Measurements from ENCODE around the gene SOAT2.
"Not testable (repeated sequence)": the region's sequence is repeated elsewhere in the genome, so short reads cannot be mapped to it uniquely, and the experiment has no call there.

SOAT2 gene

DNA sequence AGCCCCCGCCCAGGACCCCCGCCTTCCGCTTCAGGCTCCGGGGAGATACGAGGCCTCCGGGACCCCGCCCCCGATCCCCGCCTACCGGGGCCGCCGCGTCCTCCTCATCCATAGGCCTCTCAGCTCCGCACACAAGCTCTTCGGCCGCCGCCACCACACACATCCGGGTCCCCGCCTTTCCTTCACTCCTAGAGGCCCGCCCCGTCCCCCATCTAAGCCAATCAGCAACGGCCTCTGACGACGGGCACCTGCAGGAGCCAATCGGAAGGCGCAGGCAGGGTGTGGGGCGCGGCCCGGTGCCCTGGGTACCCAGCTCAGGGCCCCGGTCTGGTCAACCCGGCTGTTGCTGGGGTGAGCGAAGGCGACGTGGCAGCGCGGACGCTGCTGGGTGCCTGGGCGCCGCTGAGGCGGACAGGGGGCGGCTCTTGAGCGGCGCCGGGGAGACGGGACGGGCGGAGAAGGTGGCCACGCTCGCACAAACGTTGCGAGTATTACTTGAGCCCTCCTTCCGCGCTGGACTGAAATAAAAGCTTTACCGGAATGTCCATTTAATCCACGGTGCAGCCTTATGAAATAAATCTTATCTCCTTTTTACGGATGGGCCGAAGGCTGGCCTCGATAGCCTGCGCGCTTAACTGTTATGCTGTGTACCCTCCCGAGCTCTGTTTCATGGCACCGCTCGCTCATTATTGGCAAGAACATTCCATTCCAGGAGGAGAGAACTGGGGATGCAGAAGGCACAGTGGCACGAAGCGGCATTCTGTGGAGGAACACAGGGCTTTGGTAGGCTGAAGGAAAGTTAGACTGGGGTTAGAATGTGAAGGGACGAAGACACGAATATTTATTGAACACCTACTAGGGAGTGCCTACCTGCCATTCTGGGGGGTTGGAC is 23.8 kb upstream of the SOAT2 start, which contains the start of gene SPRYD3:
TSS of gene SPRYD3 (minus strand) at position 165 of the 892 bp plus-strand sequence. CDS start at position 108, 57 bp downstream.
- peak; percentile 91 to 96 (median 92) for DNase-seq (ENCODE audit: low read depth in 4 of 4, low spot score in 1 of 4)

DNA sequence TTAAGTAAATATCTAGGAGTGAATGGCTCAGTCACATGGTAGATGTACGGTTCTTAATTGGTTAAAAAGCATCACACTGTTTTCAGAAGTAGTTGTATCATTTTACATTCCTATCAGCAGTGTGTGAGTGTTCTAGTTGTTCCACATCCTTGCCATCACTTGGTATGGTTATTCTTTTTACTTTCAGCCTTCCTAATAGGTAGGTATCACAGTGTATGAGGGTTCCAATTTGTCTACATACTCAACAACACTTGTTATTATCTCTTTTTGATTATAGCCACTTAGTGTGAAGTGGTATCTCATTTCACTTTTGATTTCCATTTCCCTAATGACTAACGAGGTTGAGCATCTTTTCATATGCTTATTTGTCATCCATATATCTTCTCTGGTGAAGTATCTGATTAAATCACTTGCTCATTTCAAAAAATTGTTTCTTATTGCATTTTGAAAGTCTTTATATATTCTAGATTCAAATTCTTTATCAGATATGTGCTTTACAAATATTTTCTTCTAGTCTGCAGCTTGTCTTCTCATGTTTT is 20.6 kb upstream of the SOAT2 start:
- no peak for DNase-seq (ENCODE audit: low read depth in 4 of 4, low spot score in 1 of 4)

- DNase-seq (ENCODE audit: low read depth in 4 of 4, low spot score in 1 of 4) = no peak
These were observed 16.9 kb upstream of the SOAT2 start for GRCh38 chr12:53086361-53086760.

DNA sequence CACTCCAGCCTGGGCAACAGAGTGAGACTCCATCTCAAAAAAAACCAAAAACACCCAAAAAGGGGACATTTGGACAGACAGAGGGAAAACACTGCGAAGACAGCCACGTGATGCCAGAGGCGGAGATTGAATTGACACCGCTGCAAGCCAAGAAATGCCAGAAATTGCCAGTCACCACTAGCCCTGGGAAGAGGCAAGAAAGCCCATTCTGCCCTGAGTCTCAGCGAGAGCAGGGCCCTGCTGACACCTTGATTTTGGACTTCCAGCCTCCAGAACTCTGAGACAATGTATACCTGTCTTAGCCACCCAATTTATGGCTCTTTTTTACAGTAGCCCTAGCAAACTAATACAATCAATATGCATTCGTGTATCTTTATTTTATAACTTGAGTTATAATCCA is 13.2 kb upstream of the SOAT2 start:
- no peak for DNase-seq (ENCODE audit: low read depth in 4 of 4, low spot score in 1 of 4)

- DNase-seq (ENCODE audit: low read depth in 4 of 4, low spot score in 1 of 4) = no peak
These were observed 12.7 kb upstream of the SOAT2 start for GRCh38 chr12:53090554-53090953.

- DNase-seq (ENCODE audit: low read depth in 4 of 4, low spot score in 1 of 4) = no peak
These were observed 11.5 kb upstream of the SOAT2 start for GRCh38 chr12:53091756-53092155.

DNA sequence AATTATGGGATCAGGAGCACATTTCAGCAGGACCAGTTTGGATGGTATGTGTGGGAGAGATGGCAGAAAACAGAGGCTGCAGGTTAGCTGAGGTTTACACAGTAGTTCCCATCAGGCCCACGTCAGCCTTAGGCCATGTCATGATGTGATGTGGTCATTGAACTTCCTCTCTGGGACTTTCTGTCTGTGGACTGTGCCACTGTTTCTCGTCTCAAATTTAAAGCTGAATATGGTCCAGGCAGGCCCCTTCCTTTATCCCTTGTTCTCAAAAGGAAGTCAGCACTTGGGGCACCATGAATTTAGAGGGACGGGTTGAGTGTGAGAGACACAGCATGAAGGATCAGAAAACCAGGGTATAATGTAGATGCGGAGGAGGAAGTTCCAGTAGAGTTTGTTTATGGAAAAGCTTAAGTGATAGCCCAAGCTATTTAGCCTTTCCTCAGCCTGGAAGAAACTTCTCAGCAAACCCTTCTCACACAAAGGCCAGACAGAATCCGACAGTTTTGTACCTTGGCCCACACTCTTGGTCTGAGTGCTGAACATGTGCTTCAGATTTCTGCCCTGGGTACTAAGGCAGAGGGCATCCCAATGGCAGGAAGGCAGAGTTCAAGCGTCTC is 9.4 kb upstream of the SOAT2 start:
- DNase-seq (ENCODE audit: low read depth in 4 of 4, low spot score in 1 of 4) = no peak

GRCh38 chr12:53094394-53094787 is 8.9 kb upstream of the SOAT2 start:
- DNase-seq (ENCODE audit: low read depth in 4 of 4, low spot score in 1 of 4) = no peak

- DNase-seq (ENCODE audit: low read depth in 4 of 4, low spot score in 1 of 4) = not testable (repeated sequence)
These were observed 8.3 kb upstream of the SOAT2 start for GRCh38 chr12:53094796-53095595.

DNA sequence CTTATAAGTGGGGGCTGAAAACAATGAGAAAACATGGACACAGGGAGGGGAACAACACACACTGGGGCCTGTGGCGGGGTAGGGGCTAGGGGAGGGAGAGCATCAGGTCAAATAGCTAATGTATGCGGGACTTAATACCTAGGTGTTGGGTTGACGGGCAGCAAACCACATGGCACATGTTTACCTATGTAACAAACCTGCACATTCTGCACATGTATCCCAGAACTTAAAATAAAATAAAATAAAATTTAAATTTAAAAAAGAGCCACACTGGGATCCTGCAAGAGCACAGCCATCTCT is 7.7 kb upstream of the SOAT2 start:
- not testable (repeated sequence) for DNase-seq (ENCODE audit: low read depth in 4 of 4, low spot score in 1 of 4)

DNA sequence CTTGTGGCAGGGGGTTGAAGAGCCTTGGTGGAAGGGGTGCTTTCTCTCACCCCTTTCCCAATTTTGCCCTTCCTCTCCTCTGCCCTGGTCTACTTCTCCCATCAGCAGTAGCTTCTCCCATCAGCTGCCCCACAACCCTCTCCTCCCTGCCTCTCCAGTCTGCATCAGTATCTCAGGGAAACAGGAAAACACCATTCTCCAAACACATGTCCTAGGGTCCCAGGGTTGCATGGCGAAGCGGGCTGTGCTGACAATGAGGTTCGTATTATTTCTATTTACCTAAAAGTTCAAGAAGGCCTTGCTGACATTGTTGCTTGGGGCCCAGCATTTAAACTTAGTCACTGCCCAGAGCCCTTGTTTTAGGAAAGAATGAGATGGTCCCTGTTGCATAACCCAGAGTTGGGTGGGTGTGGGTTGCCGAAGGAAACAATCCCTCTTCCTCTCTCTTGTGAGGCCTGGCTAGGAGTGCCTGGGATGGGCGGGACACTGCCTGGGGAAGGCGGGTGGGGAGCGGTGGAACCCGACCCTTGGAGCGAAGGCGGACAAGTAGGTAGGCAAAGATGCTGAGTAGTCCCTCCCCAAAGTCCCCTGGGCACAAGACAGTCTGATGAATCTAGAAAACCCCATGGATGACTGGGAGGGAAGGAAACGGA is 7.1 kb upstream of the SOAT2 start:
- no peak for DNase-seq (ENCODE audit: low read depth in 4 of 4, low spot score in 1 of 4)

- no peak for DNase-seq (ENCODE audit: low read depth in 4 of 4, low spot score in 1 of 4)
These were observed 6.5 kb upstream of the SOAT2 start for GRCh38 chr12:53096759-53097158.

GRCh38 chr12:53097207-53097563 is 6.1 kb upstream of the SOAT2 start:
- DNase-seq (ENCODE audit: low read depth in 4 of 4, low spot score in 1 of 4) = no peak

DNA sequence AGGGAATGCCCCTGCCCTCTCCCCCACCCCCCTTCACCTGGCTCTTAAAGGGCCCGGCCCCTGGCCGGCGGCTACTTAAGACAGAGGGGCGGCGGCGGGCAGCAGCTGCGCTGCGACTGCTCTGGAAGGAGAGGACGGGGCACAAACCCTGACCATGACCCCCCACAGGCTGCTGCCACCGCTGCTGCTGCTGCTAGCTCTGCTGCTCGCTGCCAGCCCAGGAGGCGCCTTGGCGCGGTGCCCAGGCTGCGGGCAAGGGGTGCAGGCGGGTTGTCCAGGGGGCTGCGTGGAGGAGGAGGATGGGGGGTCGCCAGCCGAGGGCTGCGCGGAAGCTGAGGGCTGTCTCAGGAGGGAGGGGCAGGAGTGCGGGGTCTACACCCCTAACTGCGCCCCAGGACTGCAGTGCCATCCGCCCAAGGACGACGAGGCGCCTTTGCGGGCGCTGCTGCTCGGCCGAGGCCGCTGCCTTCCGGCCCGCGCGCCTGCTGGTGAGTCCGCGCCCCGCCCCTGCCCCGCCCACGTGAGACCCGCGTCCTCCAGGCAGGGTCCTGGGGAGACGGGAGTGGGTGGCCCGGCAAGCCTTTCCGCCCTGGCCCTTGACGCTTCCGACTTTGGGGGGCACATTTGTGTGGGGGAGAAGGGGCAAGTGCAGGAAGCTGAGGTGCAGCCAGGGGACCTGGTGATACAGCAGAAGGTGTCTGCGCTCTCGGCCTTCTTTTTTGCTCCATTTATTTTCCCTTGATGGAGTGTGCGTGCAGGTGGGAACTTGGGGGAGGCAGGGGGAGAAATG is 5.5 kb upstream of the SOAT2 start, which contains the start of gene IGFBP6:
TSS of gene IGFBP6 (plus strand) at position 104 of the 790 bp plus-strand sequence. CDS start at position 155, 51 bp downstream.
- peak in 2 of 4 experiments; percentile 37 to 61 for DNase-seq (ENCODE audit: low read depth in 4 of 4, low spot score in 1 of 4)

GRCh38 chr12:53098354-53098981 is 4.8 kb upstream of the SOAT2 start:
- DNase-seq (ENCODE audit: low read depth in 4 of 4, low spot score in 1 of 4) = no peak

- DNase-seq (ENCODE audit: low read depth in 4 of 4, low spot score in 1 of 4) = peak; percentile 78 to 84 (median 82)
These were observed 4.0 kb upstream of the SOAT2 start for GRCh38 chr12:53099071-53099882.

GRCh38 chr12:53100466-53101151 is 2.7 kb upstream of the SOAT2 start:
- no peak for DNase-seq (ENCODE audit: low read depth in 4 of 4, low spot score in 1 of 4)

DNA sequence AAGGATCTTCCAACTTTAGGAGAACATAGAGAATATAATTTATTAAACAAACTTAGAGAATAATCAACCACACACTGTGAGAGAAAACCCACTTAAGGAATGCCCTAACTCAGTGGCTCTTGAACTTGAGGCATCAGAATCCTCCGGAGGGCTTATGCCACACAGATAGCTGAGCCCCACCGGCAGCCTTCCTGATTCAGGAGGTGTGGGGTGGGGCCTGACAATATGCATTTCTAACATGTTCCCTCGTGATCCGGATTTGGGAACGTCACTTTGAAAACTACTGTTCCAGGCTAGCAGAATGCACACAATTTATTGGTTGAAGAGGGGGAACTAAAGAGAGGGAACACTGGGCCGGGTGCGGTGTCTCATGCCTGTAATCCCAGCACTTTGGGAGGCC is 2.0 kb upstream of the SOAT2 start:
- no peak for DNase-seq (ENCODE audit: low read depth in 4 of 4, low spot score in 1 of 4)

Measured in stimulated activated CD4-positive, alpha-beta T cell treated with anti-CD3 and anti-CD28 coated beads, Interleukin-1b, Interleukin-23, amount 100 ng/mL, for 24 hours (primary cell).